ENCODE measurements around the gene SLC12A8. TPM values are rescaled to one million over a fixed set of nuclear protein-coding genes. Genes with fewer than 3 reads are reported as not detected.

The SLC12A8 gene
- polyA plus RNA-seq, 1 donor from 2014 or later, result not detected

- peaks cover 0 to 4% (median 0%) of the 10 kb centered on the region in 3 donors for H3K9me3 Mint-ChIP-seq
- H3K27me3 Mint-ChIP-seq, result no peaks in the 10 kb centered on the region
- peaks cover 5% of the 10 kb centered on the region for H3K36me3 Mint-ChIP-seq
- no peak overlapping the region for H3K27ac Mint-ChIP-seq
- H3K4me3 Mint-ChIP-seq, result no peak overlapping the region
- no peaks in the 10 kb centered on the region for H3K4me1 Mint-ChIP-seq
These were observed 19.9 kb upstream of the SLC12A8 start for GRCh38 chr3:125232401-125232800.

GRCh38 chr3:125231895-125232294 lies 19.3 kb upstream of the SLC12A8 start:
- Mint-ChIP-seq H3K36me3 (peaks cover 5% of the 10 kb centered on the region), H3K27ac (no peak overlapping the region), H3K27me3 (no peaks in the 10 kb centered on the region), H3K4me3 (no peak overlapping the region), H3K9me3 (peaks cover 0 to 4% (median 0%) of the 10 kb centered on the region in 3 donors), H3K4me1 (no peaks in the 10 kb centered on the region)

- H3K4me3 Mint-ChIP-seq, result no peak overlapping the region
- H3K27me3 Mint-ChIP-seq, result no peaks in the 10 kb centered on the region
- H3K9me3 Mint-ChIP-seq, result no peaks in the 10 kb centered on the region
- peaks cover 3% of the 10 kb centered on the region for H3K36me3 Mint-ChIP-seq
- H3K27ac Mint-ChIP-seq, result no peak overlapping the region
- H3K4me1 Mint-ChIP-seq, result no peaks in the 10 kb centered on the region
These were observed 17.2 kb upstream of the SLC12A8 start for GRCh38 chr3:125229707-125230106.

GRCh38 chr3:125229168-125229567 lies 16.6 kb upstream of the SLC12A8 start:
- H3K9me3 Mint-ChIP-seq, result no peaks in the 10 kb centered on the region
- peaks cover 3% of the 10 kb centered on the region for H3K36me3 Mint-ChIP-seq
- peak overlapping the region in 1 of 4 donors; percentile 21 for H3K4me3 Mint-ChIP-seq
- H3K27ac Mint-ChIP-seq, result no peak overlapping the region
- H3K4me1 Mint-ChIP-seq, result no peaks in the 10 kb centered on the region
- H3K27me3 Mint-ChIP-seq, result no peaks in the 10 kb centered on the region

- H3K4me3 Mint-ChIP-seq, result no peak overlapping the region
- no peaks in the 10 kb centered on the region for H3K36me3 Mint-ChIP-seq
These were observed 9.3 kb upstream of the SLC12A8 start for GRCh38 chr3:125221831-125222230.

GRCh38 chr3:125220727-125221429 lies 8.3 kb upstream of the SLC12A8 start:
- no peaks in the 10 kb centered on the region for H3K27me3 Mint-ChIP-seq

More at GRCh38 chr3:125221831-125222230, 9.3 kb upstream of the SLC12A8 start:
- Mint-ChIP-seq H3K27me3 (no peaks in the 10 kb centered on the region), H3K4me1 (no peaks in the 10 kb centered on the region), H3K27ac (no peak overlapping the region), H3K9me3 (peaks cover 0 to 2% (median 0%) of the 10 kb centered on the region in 3 donors)

GRCh38 chr3:125220183-125220582 lies 7.6 kb upstream of the SLC12A8 start:
- H3K27ac Mint-ChIP-seq, result no peak overlapping the region
- H3K4me3 Mint-ChIP-seq, result peak overlapping the region in 1 of 4 donors; percentile 20
- no peaks in the 10 kb centered on the region for H3K36me3 Mint-ChIP-seq
- H3K9me3 Mint-ChIP-seq, result peaks cover 0 to 2% (median 0%) of the 10 kb centered on the region in 3 donors
- H3K4me1 Mint-ChIP-seq, result no peaks in the 10 kb centered on the region
- H3K27me3 Mint-ChIP-seq, result no peaks in the 10 kb centered on the region

More at GRCh38 chr3:125220727-125221429, 8.3 kb upstream of the SLC12A8 start:
- H3K9me3 Mint-ChIP-seq, result peaks cover 0 to 2% (median 0%) of the 10 kb centered on the region in 3 donors
- H3K27ac Mint-ChIP-seq, result peak overlapping the region in 1 of 3 donors; percentile 13
- no peaks in the 10 kb centered on the region for H3K4me1 Mint-ChIP-seq
- no peaks in the 10 kb centered on the region for H3K36me3 Mint-ChIP-seq
- no peak overlapping the region for H3K4me3 Mint-ChIP-seq

GRCh38 chr3:125219261-125219701 lies 6.7 kb upstream of the SLC12A8 start:
- Mint-ChIP-seq H3K27me3 (peaks cover 6% of the 10 kb centered on the region), H3K4me3 (no peak overlapping the region), H3K9me3 (peaks cover 0 to 2% (median 0%) of the 10 kb centered on the region in 3 donors), H3K4me1 (peaks cover 4 to 8% (median 5%) of the 10 kb centered on the region in 3 donors), H3K36me3 (peaks cover 2% of the 10 kb centered on the region), H3K27ac (peak overlapping the region in 1 of 3 donors; percentile 31)

- Mint-ChIP-seq H3K27me3 (peaks cover 28% of the 10 kb centered on the region), H3K36me3 (peaks cover 2% of the 10 kb centered on the region), H3K4me1 (peaks cover 4 to 15% (median 8%) of the 10 kb centered on the region in 3 donors), H3K27ac (no peak overlapping the region), H3K9me3 (no peaks in the 10 kb centered on the region), H3K4me3 (no peak overlapping the region)
These were observed 2.2 kb upstream of the SLC12A8 start for GRCh38 chr3:125214738-125215137.

GRCh38 chr3:125213946-125214542 lies 1.5 kb upstream of the SLC12A8 start:
- Mint-ChIP-seq H3K9me3 (no peaks in the 10 kb centered on the region), H3K27me3 (peaks cover 30% of the 10 kb centered on the region), H3K36me3 (peaks cover 2% of the 10 kb centered on the region), H3K4me3 (peak overlapping the region in 2 of 4 donors; percentile 1 to 25), H3K27ac (no peak overlapping the region), H3K4me1 (peaks cover 4 to 15% (median 8%) of the 10 kb centered on the region in 3 donors)

GRCh38 chr3:125213364-125213755 lies 812 bp upstream of the SLC12A8 start:
- no peaks in the 10 kb centered on the region for H3K9me3 Mint-ChIP-seq
- H3K36me3 Mint-ChIP-seq, result peaks cover 2% of the 10 kb centered on the region
- peaks cover 30% of the 10 kb centered on the region for H3K27me3 Mint-ChIP-seq
- H3K27ac Mint-ChIP-seq, result no peak overlapping the region
- H3K4me1 Mint-ChIP-seq, result peaks cover 4 to 15% (median 8%) of the 10 kb centered on the region in 3 donors
- H3K4me3 Mint-ChIP-seq, result peak overlapping the region in 2 of 4 donors; percentile 1 to 51

- Mint-ChIP-seq H3K9me3 (no peaks in the 10 kb centered on the region), H3K4me1 (peaks cover 4 to 15% (median 8%) of the 10 kb centered on the region in 3 donors), H3K27me3 (peaks cover 30% of the 10 kb centered on the region), H3K27ac (no peak overlapping the region), H3K36me3 (peaks cover 2% of the 10 kb centered on the region), H3K4me3 (peak overlapping the region in 2 of 4 donors; percentile 67 to 78)
These were observed 448 bp downstream of the SLC12A8 start for GRCh38 chr3:125212091-125212508.

- Mint-ChIP-seq H3K27me3 (peaks cover 30% of the 10 kb centered on the region), H3K27ac (no peak overlapping the region), H3K4me1 (peaks cover 4 to 15% (median 8%) of the 10 kb centered on the region in 3 donors)
These were observed 941 bp downstream of the SLC12A8 start for GRCh38 chr3:125211523-125212090.

GRCh38 chr3:125207949-125208568 lies 4.5 kb downstream of the SLC12A8 start:
- H3K27me3 Mint-ChIP-seq, result peaks cover 14% of the 10 kb centered on the region

More at GRCh38 chr3:125211523-125212090, 941 bp downstream of the SLC12A8 start:
- H3K9me3 Mint-ChIP-seq, result no peaks in the 10 kb centered on the region
- peaks cover 2% of the 10 kb centered on the region for H3K36me3 Mint-ChIP-seq
- H3K4me3 Mint-ChIP-seq, result peak overlapping the region in 3 of 4 donors; percentile 9 to 78 (median 67)

GRCh38 chr3:125207507-125207906 lies 5.0 kb downstream of the SLC12A8 start:
- Mint-ChIP-seq H3K27me3 (peaks cover 12% of the 10 kb centered on the region), H3K27ac (peak overlapping the region in 1 of 3 donors; percentile 80), H3K36me3 (no peaks in the 10 kb centered on the region), H3K9me3 (no peaks in the 10 kb centered on the region), H3K4me3 (no peak overlapping the region), H3K4me1 (no peaks in the 10 kb centered on the region)

More at GRCh38 chr3:125207949-125208568, 4.5 kb downstream of the SLC12A8 start:
- Mint-ChIP-seq H3K4me3 (no peak overlapping the region), H3K27ac (no peak overlapping the region), H3K4me1 (no peaks in the 10 kb centered on the region), H3K9me3 (no peaks in the 10 kb centered on the region), H3K36me3 (no peaks in the 10 kb centered on the region)
